VCaP (cell line): ENCODE measurements around the gene CCDC167.

Experiments
- H3K27ac ChIP-seq: fragments of 450-650 bp; 2 replicates; pipeline ENCODE4 v1.5.1; 2017
- TF ChIP-seq, protein P1 (sequence below): fragments of 450-650 bp; conservative IDR thresholded peaks from 2 replicates; pipeline ENCODE4 v1.5.1; 2017; ENCODE audit warnings: mild to moderate bottlenecking, moderate library complexity

Gene CCDC167

DNA sequence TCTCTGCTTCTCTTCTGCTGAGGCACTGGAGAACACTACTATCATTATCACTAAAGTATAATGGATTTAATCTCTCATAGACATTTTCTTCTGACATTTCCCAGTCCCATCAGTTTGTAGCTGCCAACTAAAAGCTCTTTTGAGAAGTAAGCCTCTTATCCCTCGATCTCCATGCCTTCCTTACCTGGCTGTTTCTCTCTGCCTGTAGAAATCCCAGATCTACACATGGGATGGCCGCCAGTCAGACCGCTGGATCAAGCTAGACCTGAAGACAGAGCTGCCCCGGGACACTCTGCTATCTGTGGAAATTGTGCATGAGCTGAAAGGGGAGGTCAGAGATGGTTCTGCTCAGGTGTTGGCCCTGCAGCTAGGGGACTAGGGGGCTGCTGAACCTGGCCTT, 25.4 kb downstream of the CCDC167 start:
- H3K27ac ChIP-seq: peak overlapping the region; percentile 68
- TF ChIP-seq, protein P1, sequence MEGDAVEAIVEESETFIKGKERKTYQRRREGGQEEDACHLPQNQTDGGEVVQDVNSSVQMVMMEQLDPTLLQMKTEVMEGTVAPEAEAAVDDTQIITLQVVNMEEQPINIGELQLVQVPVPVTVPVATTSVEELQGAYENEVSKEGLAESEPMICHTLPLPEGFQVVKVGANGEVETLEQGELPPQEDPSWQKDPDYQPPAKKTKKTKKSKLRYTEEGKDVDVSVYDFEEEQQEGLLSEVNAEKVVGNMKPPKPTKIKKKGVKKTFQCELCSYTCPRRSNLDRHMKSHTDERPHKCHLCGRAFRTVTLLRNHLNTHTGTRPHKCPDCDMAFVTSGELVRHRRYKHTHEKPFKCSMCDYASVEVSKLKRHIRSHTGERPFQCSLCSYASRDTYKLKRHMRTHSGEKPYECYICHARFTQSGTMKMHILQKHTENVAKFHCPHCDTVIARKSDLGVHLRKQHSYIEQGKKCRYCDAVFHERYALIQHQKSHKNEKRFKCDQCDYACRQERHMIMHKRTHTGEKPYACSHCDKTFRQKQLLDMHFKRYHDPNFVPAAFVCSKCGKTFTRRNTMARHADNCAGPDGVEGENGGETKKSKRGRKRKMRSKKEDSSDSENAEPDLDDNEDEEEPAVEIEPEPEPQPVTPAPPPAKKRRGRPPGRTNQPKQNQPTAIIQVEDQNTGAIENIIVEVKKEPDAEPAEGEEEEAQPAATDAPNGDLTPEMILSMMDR: no peak

DNA sequence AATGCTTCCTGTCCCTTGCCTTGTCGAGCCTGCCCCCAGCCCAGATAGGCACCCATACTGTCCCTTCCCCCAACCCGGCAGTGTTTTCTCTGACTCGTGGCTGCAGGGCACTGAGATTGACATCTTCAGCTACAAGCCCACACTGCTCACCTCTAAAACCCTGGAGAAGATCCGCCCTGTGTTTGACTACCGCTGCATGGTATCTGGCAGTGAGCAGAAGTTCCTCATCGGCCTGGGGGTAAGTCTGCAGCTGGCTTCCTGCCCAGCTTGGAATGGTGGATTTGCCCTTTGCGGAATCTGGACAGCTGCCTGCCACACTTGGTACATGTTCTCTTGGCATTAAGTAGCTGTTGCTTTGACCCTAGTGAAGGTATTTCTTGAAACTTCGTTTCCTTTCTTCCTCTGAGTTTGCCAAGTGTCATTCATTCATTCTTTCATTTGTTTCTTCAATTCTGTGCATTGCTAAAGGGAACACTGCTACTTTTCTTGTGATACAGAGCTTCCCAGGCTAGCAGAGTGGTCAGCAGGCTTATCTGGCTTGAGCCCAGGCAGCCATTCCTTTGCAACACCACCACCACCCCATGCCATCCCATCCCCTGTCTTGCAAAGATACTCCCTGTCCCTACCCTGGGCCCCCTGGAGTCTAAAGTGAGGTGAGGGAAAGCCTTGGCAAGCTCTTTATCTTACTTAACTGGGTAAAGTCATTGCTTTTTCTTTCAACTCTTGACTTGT, 26.2 kb downstream of the CCDC167 start:
- H3K27ac ChIP-seq: peak overlapping the region; percentile 68
- TF ChIP-seq, protein P1: no peak

DNA sequence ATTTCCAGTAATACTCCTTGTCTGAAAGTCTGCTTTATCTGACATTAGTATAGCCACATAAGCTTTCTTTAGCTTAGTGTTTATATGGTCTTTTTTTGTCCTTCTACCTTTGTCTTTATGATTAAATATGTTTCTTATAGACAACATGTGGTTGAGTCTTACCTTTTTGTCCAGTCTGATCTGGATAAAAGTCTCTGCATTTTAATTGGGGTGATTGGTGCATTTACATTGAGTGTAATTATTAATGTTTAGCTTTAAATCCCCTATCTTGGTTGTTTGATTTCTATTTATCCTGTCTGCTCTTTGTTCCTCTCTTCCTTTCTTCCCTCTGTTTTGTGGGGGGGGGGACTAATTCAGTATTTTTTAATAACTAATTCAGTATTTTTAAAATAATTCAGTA, 32.0 kb downstream of the CCDC167 start:
- H3K27ac ChIP-seq: no peak overlapping the region
- TF ChIP-seq, protein P1: no peak

DNA sequence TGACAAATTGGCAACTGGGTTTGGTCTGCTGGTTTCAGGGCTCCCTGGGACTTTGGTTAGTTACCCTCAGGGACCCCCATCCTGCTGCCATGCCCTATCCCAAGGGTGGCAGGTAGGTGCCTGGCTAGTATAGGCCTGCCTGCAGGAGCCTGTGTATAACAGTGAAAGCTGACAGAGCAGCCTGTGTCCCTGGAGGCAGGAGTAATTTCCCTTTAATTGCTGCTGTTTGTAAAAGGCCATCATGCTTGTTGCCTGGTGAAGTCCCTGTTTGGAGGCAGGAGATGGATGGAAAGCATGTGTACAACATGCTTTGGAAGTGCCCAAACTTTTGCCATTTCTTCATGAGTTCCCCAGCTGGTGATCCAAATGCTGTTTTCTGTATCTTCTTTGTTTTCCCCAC, 36.6 kb downstream of the CCDC167 start:
- TF ChIP-seq, protein P1: no peak
- no peak overlapping the region for H3K27ac ChIP-seq

DNA sequence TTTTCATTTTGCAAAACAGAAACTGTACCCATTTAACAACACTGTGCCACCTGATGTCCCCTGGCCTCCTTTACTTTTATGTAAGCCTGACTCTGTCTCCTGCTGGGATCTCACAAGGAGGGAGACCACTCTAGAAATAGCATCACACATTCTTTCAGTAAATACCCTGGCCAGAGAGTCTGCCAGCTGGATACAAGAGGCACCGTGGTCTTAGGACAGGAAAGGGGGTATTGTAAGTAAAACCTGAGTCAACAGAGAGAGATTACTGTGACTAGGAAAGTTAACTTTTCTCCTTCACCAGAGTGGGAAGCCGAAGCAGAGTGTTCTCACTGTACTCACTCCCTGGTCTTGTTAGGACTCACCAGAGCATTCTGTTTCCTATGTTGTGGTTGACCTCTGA, 38.9 kb downstream of the CCDC167 start:
- no peak overlapping the region for H3K27ac ChIP-seq
- TF ChIP-seq, protein P1: no peak

DNA sequence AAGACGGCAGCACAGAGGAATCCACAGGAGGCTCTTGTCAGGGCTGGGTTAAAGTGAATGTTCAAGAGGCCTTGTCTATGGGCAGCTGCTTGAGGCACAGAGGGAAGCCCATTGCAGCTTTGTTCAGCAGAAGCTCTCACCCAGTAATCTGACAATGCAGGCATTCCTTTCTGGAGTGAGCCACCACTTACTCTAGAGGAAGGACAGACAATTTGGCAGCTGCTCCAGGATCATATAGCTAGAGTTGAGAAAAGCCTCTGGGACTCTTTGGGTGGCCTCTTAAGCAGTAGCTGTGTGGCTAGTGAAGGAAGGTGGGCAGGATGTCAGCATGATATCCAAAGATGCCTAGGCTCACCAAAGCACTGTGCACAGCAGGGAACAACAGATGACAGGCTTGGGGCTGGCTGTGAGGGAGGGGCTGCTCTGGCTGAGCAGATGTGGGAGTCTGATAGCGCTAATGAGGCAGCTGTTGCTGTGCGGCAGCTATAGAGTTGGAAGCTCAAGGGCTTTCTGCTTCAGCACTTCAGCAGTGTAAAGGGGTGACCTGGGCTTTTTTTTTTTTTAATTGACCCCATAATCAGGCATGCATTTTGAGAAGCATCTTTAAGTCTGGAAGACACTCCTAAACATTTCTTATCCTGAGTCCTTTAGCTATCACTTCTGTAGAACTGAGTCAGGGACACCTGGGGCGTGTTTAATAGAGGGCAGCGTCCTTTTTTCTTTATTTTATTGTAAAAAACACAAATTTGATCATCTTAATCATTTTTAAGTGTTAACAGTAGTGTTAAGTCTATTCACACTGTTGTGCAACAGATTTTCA, 39.5 kb downstream of the CCDC167 start:
- no peak overlapping the region for H3K27ac ChIP-seq
- TF ChIP-seq, protein P1: no peak

DNA sequence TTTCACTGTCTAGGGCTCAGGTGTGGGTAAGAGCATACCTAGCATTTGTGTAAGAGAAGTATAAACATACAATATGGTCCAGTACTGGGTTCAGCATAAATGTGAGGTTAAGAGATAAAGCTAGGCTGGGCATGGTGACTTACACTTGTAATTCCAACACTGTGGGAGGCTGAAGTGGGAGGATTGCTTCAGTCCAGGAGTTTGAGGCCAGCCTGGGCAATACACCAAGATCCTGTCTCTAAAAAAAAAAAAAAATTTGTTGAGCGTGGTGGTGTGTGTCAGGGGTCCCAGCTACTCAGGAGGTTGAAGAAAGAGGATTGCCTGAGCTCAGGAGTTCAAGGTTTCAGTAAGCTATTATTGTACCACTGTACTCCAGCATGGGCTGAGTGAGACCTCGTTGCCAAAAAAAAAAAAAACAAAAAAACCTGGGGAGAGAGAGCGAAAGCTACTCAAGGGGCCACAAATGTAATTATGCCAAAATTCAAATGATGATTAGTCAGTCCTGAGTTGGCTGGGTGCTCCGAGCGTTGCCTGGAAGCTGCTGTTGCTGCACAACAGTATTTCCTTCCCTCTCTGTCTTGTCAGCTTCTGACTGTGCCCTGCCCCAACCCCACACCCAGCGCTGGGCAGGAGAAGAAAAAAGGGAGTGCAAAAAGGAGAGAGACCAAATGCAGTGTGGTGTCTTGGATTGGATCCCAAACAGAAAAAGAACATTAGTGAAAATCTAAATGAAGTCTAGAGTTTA, 42.7 kb downstream of the CCDC167 start:
- TF ChIP-seq, protein P1: no peak
- H3K27ac ChIP-seq: no peak overlapping the region
